H1 (cell line): Measurements from ENCODE around the gene HLF. TPM values are rescaled to one million over a fixed set of nuclear protein-coding genes. Genes with fewer than 3 reads are reported as not detected.

Source experiments
- CTCF ChIA-PET: fragments of 300-600 bp; sonication (Branson Sonifier 250); formaldehyde crosslinking; loops from one replicate; lab custom pipeline; 2021; ENCODE audit not compliant: partially characterized antibody; lab: Charles Lee
- POLR2A ChIA-PET: fragments of 300-600 bp; sonication (Branson Sonifier 250); formaldehyde crosslinking; loops from one replicate; lab custom pipeline; 2021; ENCODE audit warnings: inconsistent platforms; ENCODE audit not compliant: partially characterized antibody; lab: Charles Lee
- DNase-seq, 2 experiments: peaks; one replicate each; pipeline versions ENCODE4 v3.0.0 to v3.0.0-alpha.2; 2010 to 2022; ENCODE audit warnings: low spot score in 2 of 2, low read depth in 1 of 2, mixed read lengths in 1 of 2
- FAIRE-seq: peaks from 2 replicates; lab custom pipeline; 2011; peaks lifted over from hg19 to GRCh38; lab: Jason Lieb, UNC
- H2AFZ ChIP-seq: 2 replicates; pipeline ENCODE4 v1.8.1; 2012; ENCODE audit warnings: low read length, inconsistent platforms
- H2AK5ac ChIP-seq: 2 replicates; pipeline ENCODE4 v1.6.1; 2013; ENCODE audit warnings: low read depth, low read length
- H2BK120ac ChIP-seq: replicated peaks from 2 replicates; pipeline ENCODE3; 2013; ENCODE audit warnings: low read depth, low read length, inconsistent platforms
- H2BK12ac ChIP-seq: 2 replicates; pipeline ENCODE4 v1.6.1; 2013; ENCODE audit warnings: low read depth, low read length
- H2BK15ac ChIP-seq: 2 replicates; pipeline ENCODE4 v1.6.1; 2013; ENCODE audit warnings: low read length
- H2BK20ac ChIP-seq: 2 replicates; pipeline ENCODE4 v1.6.1; 2013; ENCODE audit warnings: low read length
- H2BK5ac ChIP-seq: 2 replicates; pipeline ENCODE4 v1.6.1; 2013; ENCODE audit warnings: low read depth, low read length
- H3K14ac ChIP-seq: 2 replicates; pipeline ENCODE4 v1.6.1; 2013; ENCODE audit warnings: inconsistent platforms; ENCODE audit not compliant: insufficient read length
- H3K18ac ChIP-seq: 2 replicates; pipeline ENCODE4 v1.6.1; 2013; ENCODE audit warnings: low read length; ENCODE audit errors: extremely low read depth
- H3K23ac ChIP-seq: 2 replicates; pipeline ENCODE4 v1.6.1; 2013; ENCODE audit warnings: inconsistent platforms; ENCODE audit not compliant: insufficient read length
- H3K23me2 ChIP-seq: 2 replicates; pipeline ENCODE4 v1.6.1; 2013; ENCODE audit warnings: low read depth, low read length
- H3K27ac ChIP-seq: 2 replicates; pipeline ENCODE4 v1.6.1; 2011; ENCODE audit warnings: low read depth, low read length, inconsistent platforms
- H3K27me3 ChIP-seq, 4 experiments: replicated peaks in 1 of 4; 1 replicate in 1 of 4; 2 replicates in 3 of 4; pipeline versions ENCODE4 v1.6.1 to v1.8.1; 2011 to 2013; ENCODE audit warnings: low read length in 3 of 4, mild to moderate bottlenecking in 3 of 4, inconsistent platforms in 2 of 4, mixed read lengths in 2 of 4, moderate library complexity in 1 of 4; ENCODE audit not compliant: control insufficient read depth in 3 of 4, insufficient read depth in 3 of 4; ENCODE audit errors: extremely low read depth in 1 of 4
- H3K36me3 ChIP-seq, 4 experiments: 2 replicates each; pipeline versions ENCODE4 v1.6.1 to v1.8.1; 2011 to 2013; ENCODE audit warnings: mild to moderate bottlenecking in 4 of 4, low read length in 3 of 4, moderate library complexity in 2 of 4, control low read depth in 1 of 4, inconsistent platforms in 1 of 4; ENCODE audit not compliant: insufficient read depth in 4 of 4, control insufficient read depth in 2 of 4
- H3K4ac ChIP-seq: replicated peaks from 2 replicates; pipeline ENCODE3; 2013; ENCODE audit warnings: low read length, low read depth, mixed read lengths, inconsistent platforms; ENCODE audit not compliant: insufficient read length
- H3K4me1 ChIP-seq, 4 experiments: replicated peaks in 1 of 4; 1 replicate in 1 of 4; 2 replicates in 3 of 4; pipeline versions ENCODE4 v1.6.1 to v1.8.1; 2011 to 2013; ENCODE audit warnings: low read length in 3 of 4, inconsistent platforms in 2 of 4, mixed read lengths in 1 of 4; ENCODE audit not compliant: insufficient read depth in 4 of 4, control insufficient read depth in 3 of 4
- H3K4me2 ChIP-seq, 2 experiments: 2 replicates each; pipeline versions ENCODE4 v1.6.1 to v1.8.1; 2011 to 2013; ENCODE audit warnings: low read depth in 2 of 2, low read length in 2 of 2, control low read depth in 1 of 2, inconsistent platforms in 1 of 2, mild to moderate bottlenecking in 1 of 2; ENCODE audit not compliant: insufficient read depth in 1 of 2
- H3K4me3 ChIP-seq, 4 experiments: fragments of 200-600, 300-600 bp in 1 of 4; sonication (generic), shearing (Covaris generic), sonication (Bioruptor Twin) in 1 of 4; 2 replicates each; pipeline versions ENCODE4 v1.5.1 to v1.8.1; 2011 to 2016; ENCODE audit warnings: low read length in 4 of 4, low read depth in 3 of 4, control low read depth in 2 of 4, inconsistent platforms in 2 of 4, mild to moderate bottlenecking in 2 of 4, mixed read lengths in 1 of 4, moderate library complexity in 1 of 4; ENCODE audit not compliant: insufficient read depth in 2 of 4; ENCODE audit errors: extremely low read depth in 1 of 4
- H3K56ac ChIP-seq: replicated peaks from 2 replicates; pipeline ENCODE3; 2013; ENCODE audit warnings: low read depth, mild to moderate bottlenecking, mixed read lengths, low read length, inconsistent platforms; ENCODE audit not compliant: insufficient read length
- H3K79me1 ChIP-seq: 2 replicates; pipeline ENCODE4 v1.6.1; 2013; ENCODE audit warnings: low read depth, low read length, control low read depth
- H3K79me2 ChIP-seq, 2 experiments: 2 replicates each; pipeline versions ENCODE4 v1.6.1 to v1.8.1; 2012 to 2013; ENCODE audit warnings: low read length in 2 of 2, mild to moderate bottlenecking in 2 of 2, inconsistent platforms in 1 of 2; ENCODE audit not compliant: insufficient read depth in 2 of 2, control insufficient read depth in 1 of 2
- H3K9ac ChIP-seq, 4 experiments: replicated peaks in 1 of 4; 1 replicate in 1 of 4; 2 replicates in 3 of 4; pipeline versions ENCODE4 v1.6.1 to v1.8.1; 2011 to 2013; ENCODE audit warnings: low read depth in 3 of 4, low read length in 3 of 4, control low read depth in 2 of 4, mild to moderate bottlenecking in 2 of 4, moderate library complexity in 2 of 4, inconsistent platforms in 1 of 4; ENCODE audit errors: extremely low read depth in 1 of 4
- H3K9me3 ChIP-seq, 2 experiments: 2 replicates each; pipeline versions ENCODE4 v1.6.1 to v1.8.1; 2012 to 2013; ENCODE audit warnings: mild to moderate bottlenecking in 2 of 2, moderate library complexity in 2 of 2, control low read depth in 1 of 2, inconsistent platforms in 1 of 2, low read depth in 1 of 2, low read length in 1 of 2, mixed read lengths in 1 of 2; ENCODE audit not compliant: insufficient read depth in 2 of 2
- H4K20me1 ChIP-seq, 2 experiments: replicated peaks in 1 of 2; 2 replicates each; pipeline versions ENCODE3 to v1.8.1; 2011 to 2013; ENCODE audit warnings: inconsistent platforms in 2 of 2, low read length in 2 of 2, mild to moderate bottlenecking in 1 of 2; ENCODE audit not compliant: insufficient read depth in 2 of 2, control insufficient read depth in 1 of 2
- H4K5ac ChIP-seq: 2 replicates; pipeline ENCODE4 v1.6.1; 2013; ENCODE audit warnings: low read length, low read depth, mixed read lengths, inconsistent platforms; ENCODE audit not compliant: insufficient read length
- H4K8ac ChIP-seq: 2 replicates; pipeline ENCODE4 v1.8.0; 2013; ENCODE audit warnings: mild to moderate bottlenecking, moderate library complexity, low read length, inconsistent platforms; ENCODE audit not compliant: insufficient read depth; ENCODE audit errors: extremely low read depth
- H4K91ac ChIP-seq: replicated peaks from 2 replicates; pipeline ENCODE3; 2013; ENCODE audit warnings: low read length, mixed read lengths, inconsistent platforms; ENCODE audit not compliant: insufficient read length
- POLR2AphosphoS5 ChIP-seq: IDR thresholded peaks from 2 replicates; pipeline ENCODE4 v1.6.1; 2011; ENCODE audit warnings: low read depth, low read length
- SAP30 ChIP-seq: fragments of 300-600 bp; sonication (generic); IDR thresholded peaks from 2 replicates; pipeline ENCODE4 v1.7.1; 2012; ENCODE audit warnings: low read length, moderate library complexity, mild to moderate bottlenecking, inconsistent platforms; ENCODE audit not compliant: insufficient read depth, insufficient replicate concordance
- SIRT6 ChIP-seq: IDR thresholded peaks from one replicate; pipeline ENCODE4 v1.7.1; 2012; ENCODE audit warnings: low read length, inconsistent platforms
- SP4 ChIP-seq: IDR thresholded peaks from 2 replicates; pipeline ENCODE4 v1.6.1; 2012; ENCODE audit warnings: low read length, inconsistent platforms
- SRF ChIP-seq: IDR thresholded peaks from 2 replicates; pipeline ENCODE4 v1.6.1; 2011; ENCODE audit warnings: mild to moderate bottlenecking, low read depth, low read length, moderate library complexity
- ZNF274 ChIP-seq: IDR thresholded peaks from 2 replicates; pipeline ENCODE4 v1.7.0; 2012; ENCODE audit warnings: low read length, borderline replicate concordance; ENCODE audit errors: extremely low read depth
- WGBS, 2 experiments: shearing (Covaris generic) in 1 of 2; methylation state at CpG; one replicate each; pipeline versions ENCODE4 v1.1.6 to v1.1.7; 2013 to 2015; ENCODE audit warnings: low lambda C conversion rate in 2 of 2, mixed read lengths in 2 of 2, inconsistent platforms in 1 of 2, low coverage in 1 of 2, missing lambda C conversion rate in 1 of 2; ENCODE audit not compliant: insufficient replicate concordance in 2 of 2, insufficient coverage in 1 of 2, insufficient read length in 1 of 2; ENCODE audit errors: extremely low coverage in 1 of 2, missing lambda C conversion rate in 1 of 2; 5-methylcytosine and 5-hydroxymethylcytosine counted together
- polyA plus RNA-seq, 7 experiments: library from polyadenylated mRNA; depleted of rRNA in 3 of 7; stranded (reverse) in 5 of 7; unstranded in 2 of 7; fragments of >200 nt in 5 of 7; fragments of 200-250 nt in 2 of 7; gene quantifications; 1 replicate in 5 of 7; 2 replicates in 1 of 7; 4 replicates in 1 of 7; pipeline versions ENCODE4 v1.2.1 to v1.2.3, GENCODE V29; 2011 to 2013; ENCODE audit warnings: missing spikeins in 2 of 7, mixed read lengths in 2 of 7
- total RNA-seq: library from RNA; stranded (reverse); fragmentation: NEBNext Ultra II Directional; extraction: Animal tissue kit (Norgen Biotek cat#: 25700); gene quantifications from 2 replicates; pipeline ENCODE4 v1.2.1, GENCODE V29; 2021

HLF gene
- total and polyA plus RNA-seq, 2 of the 8 experiments (the other 6 are each of a cell fraction or from before 2014, with no cell fraction given) = 0.39 to 0.60 TPM

DNA sequence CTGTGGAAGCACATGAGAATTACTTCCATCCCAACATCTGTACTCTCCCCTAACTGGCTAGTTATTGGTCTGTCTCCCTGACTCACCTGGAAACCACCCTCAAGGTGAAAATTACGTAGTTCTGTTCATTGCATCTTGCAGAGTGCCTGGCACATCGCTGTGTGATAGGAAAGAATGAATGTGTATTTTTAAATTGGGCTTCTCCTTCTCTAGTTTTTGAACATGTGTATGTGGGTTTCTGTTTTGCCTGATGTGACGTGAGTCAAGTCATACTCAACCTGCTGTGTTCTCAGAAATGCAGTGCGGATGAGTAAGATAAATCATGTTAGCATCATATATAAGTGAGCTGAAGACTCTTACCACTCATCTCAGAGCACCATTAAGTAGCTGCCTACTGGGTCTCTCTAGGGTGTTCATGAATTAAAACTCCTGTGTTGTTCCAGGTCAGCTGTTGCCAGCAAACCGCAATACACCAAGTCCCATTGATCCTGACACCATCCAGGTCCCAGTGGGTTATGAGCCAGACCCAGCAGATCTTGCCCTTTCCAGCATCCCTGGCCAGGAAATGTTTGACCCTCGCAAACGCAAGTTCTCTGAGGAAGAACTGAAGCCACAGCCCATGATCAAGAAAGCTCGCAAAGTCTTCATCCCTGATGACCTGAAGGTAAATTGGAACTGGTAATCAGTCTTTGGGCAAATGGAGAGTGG, 50.2 kb downstream of the HLF start:
- Histone ChIP-seq H4K91ac (no peak overlapping the region), H3K4me2 (no peak overlapping the region), H3K23me2 (peaks cover 4% of the 10 kb centered on the region; the same call in 1 of the 2 replicates), H3K9me3 (no peaks in the 10 kb centered on the region), H3K4ac (no peak overlapping the region), H3K56ac (no peak overlapping the region), H3K9ac (no peak overlapping the region), H2BK5ac (no peak overlapping the region), H2AK5ac (no peak overlapping the region), H3K36me3 (no peaks in the 10 kb centered on the region), H4K20me1 (no peaks in the 10 kb centered on the region)
- no peak for FAIRE-seq
- POLR2A ChIA-PET = no interaction called here
- TF ChIP-seq ZNF274 (no peak), SRF (no peak), SAP30 (no peak), SP4 (no peak), SIRT6 (no peak), POLR2AphosphoS5 (no peak)
- TF ChIP-seq, all 59 proteins: peak for 0
- no peak overlapping the region for H2BK15ac ChIP-seq
- no peak overlapping the region for H2AFZ ChIP-seq
- no peak overlapping the region for H3K27ac ChIP-seq
- no peak overlapping the region for H3K23ac ChIP-seq
- CTCF ChIA-PET = interaction anchor here (0.6 to 2.5 kb wide), 4 partner anchors 20 to 309 kb away, joined by 3 to 8 read pairs (median 6); no protein-coding TSS in a partner anchor
- H4K5ac ChIP-seq = no peak overlapping the region
- H2BK12ac ChIP-seq = no peak overlapping the region
- no peak for DNase-seq
- no peak overlapping the region for H3K14ac ChIP-seq
- no peak overlapping the region for H2BK120ac ChIP-seq
- H3K79me2 ChIP-seq = no peaks in the 10 kb centered on the region
- no peak overlapping the region for H2BK20ac ChIP-seq
- H3K79me1 ChIP-seq = no peaks in the 10 kb centered on the region
- no peaks in the 10 kb centered on the region for H3K27me3 ChIP-seq
- H4K8ac ChIP-seq = no peak overlapping the region
- no peak overlapping the region for H3K18ac ChIP-seq
- no peaks in the 10 kb centered on the region for H3K4me1 ChIP-seq
- WGBS, 2 experiments = 90% methylated on average over 8 of the region's 8 CpGs; no CpG with 5 or more reads in 1 of the 2 experiments
- H3K4me3 ChIP-seq = no peak overlapping the region
